HepG2 (cell line): ENCODE measurements around the gene DNAJC5.

Experiments
- FOXO1 ChIP-seq: sonication (generic); formaldehyde crosslinking; IDR thresholded peaks from 2 replicates; pipeline ENCODE4 v1.4.0; 2020; ENCODE audit warnings: missing genetic modification reagents
- HDAC2 ChIP-seq: sonication (generic); formaldehyde crosslinking; IDR thresholded peaks from 2 replicates; pipeline ENCODE4 v1.4.0; 2020; ENCODE audit warnings: missing genetic modification reagents
- JUNB ChIP-seq: sonication (generic); formaldehyde crosslinking; IDR thresholded peaks from 2 replicates; pipeline ENCODE4 v1.8.0; 2022; ENCODE audit warnings: missing genetic modification reagents, mild to moderate bottlenecking, borderline replicate concordance
- KDM5A ChIP-seq: fragments of 200-600 bp; sonication (generic); IDR thresholded peaks from 2 replicates; pipeline ENCODE4 v1.7.0; 2018; ENCODE audit warnings: antibody characterized with exemption, mild to moderate bottlenecking, low read length, borderline replicate concordance
- MYC ChIP-seq: sonication (generic); formaldehyde crosslinking; IDR thresholded peaks from 2 replicates; pipeline ENCODE4 v1.9.0; 2021; ENCODE audit warnings: missing genetic modification reagents, borderline replicate concordance
- PHF5A ChIP-seq: IDR thresholded peaks from one replicate; pipeline ENCODE4 v1.6.1; 2018; ENCODE audit warnings: low read depth, missing genetic modification reagents; ENCODE audit not compliant: unreplicated experiment
- ZNF251 ChIP-seq: sonication (generic); formaldehyde crosslinking; IDR thresholded peaks from 2 replicates; pipeline ENCODE4 v1.9.0; 2021; ENCODE audit warnings: mild to moderate bottlenecking, missing genetic modification reagents
- ZNF282 ChIP-seq: fragments of 450-650 bp; IDR thresholded peaks from 2 replicates; pipeline ENCODE4 v1.6.1; 2018; ENCODE audit not compliant: partially characterized antibody
- ZNF367 ChIP-seq: sonication (generic); formaldehyde crosslinking; IDR thresholded peaks from 2 replicates; pipeline ENCODE4 v1.4.0; 2020; ENCODE audit warnings: missing genetic modification reagents, borderline replicate concordance
- ZNF713 ChIP-seq: sonication (generic); formaldehyde crosslinking; IDR thresholded peaks from 2 replicates; pipeline ENCODE4 v1.4.0; 2020; ENCODE audit warnings: mild to moderate bottlenecking, missing genetic modification reagents
- TF ChIP-seq, protein P1 (sequence below): sonication (generic); formaldehyde crosslinking; IDR thresholded peaks from 2 replicates; pipeline ENCODE4 v1.5.0; 2020; ENCODE audit warnings: mild to moderate bottlenecking, missing genetic modification reagents

DNA sequence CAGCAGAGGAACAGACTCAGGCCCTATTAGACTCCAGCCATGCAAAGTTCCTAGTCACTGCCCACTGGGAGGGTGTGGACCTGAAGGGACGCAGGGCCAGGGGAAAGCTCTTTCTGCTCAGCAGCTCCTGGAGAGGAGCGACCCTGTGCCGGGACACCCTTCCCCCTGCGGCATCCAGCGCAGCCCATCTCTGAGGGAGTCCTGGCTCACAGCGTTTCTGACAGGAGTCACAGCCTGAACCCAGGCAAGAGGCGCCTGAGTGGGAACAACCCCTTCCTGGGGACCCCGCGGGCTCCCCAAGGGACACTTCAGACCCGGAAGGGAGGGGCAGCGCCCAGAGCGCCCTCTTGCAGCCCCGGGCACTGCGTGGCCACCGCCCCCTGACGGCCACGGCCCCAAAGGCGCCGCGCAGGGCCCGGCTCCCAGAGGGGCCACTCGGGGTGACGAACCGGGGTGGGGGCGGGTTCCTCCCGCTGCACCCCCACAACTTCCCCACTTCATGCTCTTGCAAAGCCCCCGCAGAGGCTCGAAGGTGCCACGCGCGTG is 60.4 kb downstream of the DNAJC5 start:
- TF ChIP-seq MYC (CRISPR knock-in tag): no peak
- no peak for TF ChIP-seq FOXO1 (CRISPR knock-in tag)
- TF ChIP-seq ZNF367 (CRISPR knock-in tag): no peak
- no peak for TF ChIP-seq ZNF282
- TF ChIP-seq HDAC2 (CRISPR knock-in tag): no peak
- no peak; the same call in 1 of the 2 replicates for TF ChIP-seq ZNF251 (CRISPR knock-in tag)
- TF ChIP-seq, protein P1, sequence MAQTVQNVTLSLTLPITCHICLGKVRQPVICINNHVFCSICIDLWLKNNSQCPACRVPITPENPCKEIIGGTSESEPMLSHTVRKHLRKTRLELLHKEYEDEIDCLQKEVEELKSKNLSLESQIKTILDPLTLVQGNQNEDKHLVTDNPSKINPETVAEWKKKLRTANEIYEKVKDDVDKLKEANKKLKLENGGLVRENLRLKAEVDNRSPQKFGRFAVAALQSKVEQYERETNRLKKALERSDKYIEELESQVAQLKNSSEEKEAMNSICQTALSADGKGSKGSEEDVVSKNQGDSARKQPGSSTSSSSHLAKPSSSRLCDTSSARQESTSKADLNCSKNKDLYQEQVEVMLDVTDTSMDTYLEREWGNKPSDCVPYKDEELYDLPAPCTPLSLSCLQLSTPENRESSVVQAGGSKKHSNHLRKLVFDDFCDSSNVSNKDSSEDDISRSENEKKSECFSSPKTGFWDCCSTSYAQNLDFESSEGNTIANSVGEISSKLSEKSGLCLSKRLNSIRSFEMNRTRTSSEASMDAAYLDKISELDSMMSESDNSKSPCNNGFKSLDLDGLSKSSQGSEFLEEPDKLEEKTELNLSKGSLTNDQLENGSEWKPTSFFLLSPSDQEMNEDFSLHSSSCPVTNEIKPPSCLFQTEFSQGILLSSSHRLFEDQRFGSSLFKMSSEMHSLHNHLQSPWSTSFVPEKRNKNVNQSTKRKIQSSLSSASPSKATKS (CRISPR knock-in tag): no peak
- TF ChIP-seq KDM5A: no peak; the same call in 1 of the 2 replicates
- TF ChIP-seq JUNB (CRISPR knock-in tag): no peak
- TF ChIP-seq ZNF713 (CRISPR knock-in tag): no peak
- TF ChIP-seq PHF5A (CRISPR knock-in tag): no peak
